GM12891 (cell line): Measurements from ENCODE around the gene PLD3.

ENCODE experiments used
- POLR2A ChIP-seq: IDR thresholded peaks from 2 replicates; pipeline ENCODE4 v1.6.1; 2011; ENCODE audit warnings: low read depth, low read length, control low read depth
- POLR2AphosphoS5 ChIP-seq: IDR thresholded peaks from 2 replicates; pipeline ENCODE4 v1.6.1; 2011; ENCODE audit warnings: low read depth, low read length, control low read depth
- SPI1 ChIP-seq: IDR thresholded peaks from 2 replicates; pipeline ENCODE4 v1.6.1; 2011; ENCODE audit warnings: low read depth, low read length, control low read depth
- TAF1 ChIP-seq: IDR thresholded peaks from 2 replicates; pipeline ENCODE4 v1.6.1; 2011; ENCODE audit warnings: low read depth, low read length, control low read depth

DNA sequence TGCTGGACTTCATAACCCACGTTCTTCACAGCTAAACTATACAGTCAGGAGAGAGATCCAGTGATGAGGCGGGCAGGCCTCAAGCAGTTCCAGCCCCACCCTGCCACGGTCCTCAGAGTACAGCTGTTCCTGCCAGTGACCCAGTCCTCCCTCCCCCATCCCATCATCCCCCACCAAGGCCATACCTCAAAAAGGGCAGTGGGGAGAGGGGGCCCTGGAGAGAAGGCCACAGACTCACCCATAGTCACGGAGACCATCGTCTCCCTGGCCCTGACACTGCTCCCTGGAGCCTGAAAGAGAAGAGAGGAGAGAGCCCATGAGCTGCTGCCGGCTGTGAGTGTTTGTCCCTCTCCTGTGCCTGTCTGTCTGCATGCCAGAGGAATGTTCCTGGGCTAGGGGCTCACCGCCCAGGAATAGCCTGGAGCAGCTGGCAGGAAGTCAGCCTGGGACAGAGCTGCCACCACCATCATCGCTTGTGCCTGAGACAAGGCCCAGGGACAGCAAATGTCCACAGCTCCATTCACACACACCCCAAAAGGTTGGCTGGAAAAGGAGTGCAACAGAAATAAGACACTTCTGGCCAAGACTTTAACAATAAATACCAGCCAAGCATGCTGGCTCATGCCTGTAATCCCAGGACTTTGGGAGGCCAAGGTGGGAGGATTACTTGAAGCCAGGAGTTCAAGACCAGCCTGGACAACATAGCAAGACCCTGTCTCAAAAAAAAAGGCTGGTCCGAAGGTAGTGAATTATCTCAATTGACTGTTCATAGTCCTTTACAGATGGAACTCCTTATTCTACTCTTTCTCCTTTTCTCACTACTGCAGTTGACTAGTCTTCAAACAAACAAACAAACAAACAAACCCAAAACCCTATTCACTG, 6.7 kb upstream of the PLD3 start:
- no peak for TF ChIP-seq POLR2A
- no peak for TF ChIP-seq POLR2AphosphoS5
- no peak for TF ChIP-seq TAF1
- no peak for TF ChIP-seq SPI1
